ENCODE results near the gene RASGRF2.

Gene RASGRF2

DNA sequence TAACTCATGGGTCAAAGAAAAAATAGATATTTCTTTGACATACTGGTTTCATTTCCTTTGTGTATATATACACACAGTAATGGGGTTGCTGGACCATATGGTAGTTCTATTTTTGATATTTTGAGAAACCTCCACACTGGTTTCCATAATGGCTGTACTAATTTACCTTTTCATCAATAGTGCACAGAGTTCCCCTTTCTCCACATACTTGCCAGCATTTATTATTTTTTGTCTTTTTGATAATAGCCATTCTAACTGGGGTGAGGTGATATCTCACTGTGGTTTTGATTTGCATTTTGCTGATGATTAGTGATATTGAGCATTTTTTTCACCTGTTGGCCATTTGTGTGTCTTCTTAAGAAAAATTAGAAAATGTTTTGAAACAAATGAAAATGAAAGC lies 194.6 kb downstream of the RASGRF2 start:
- no peak overlapping the region for H3K4me3 ChIP-seq (ENCODE audit: low read depth, low read length)
- TF ChIP-seq, protein P1, sequence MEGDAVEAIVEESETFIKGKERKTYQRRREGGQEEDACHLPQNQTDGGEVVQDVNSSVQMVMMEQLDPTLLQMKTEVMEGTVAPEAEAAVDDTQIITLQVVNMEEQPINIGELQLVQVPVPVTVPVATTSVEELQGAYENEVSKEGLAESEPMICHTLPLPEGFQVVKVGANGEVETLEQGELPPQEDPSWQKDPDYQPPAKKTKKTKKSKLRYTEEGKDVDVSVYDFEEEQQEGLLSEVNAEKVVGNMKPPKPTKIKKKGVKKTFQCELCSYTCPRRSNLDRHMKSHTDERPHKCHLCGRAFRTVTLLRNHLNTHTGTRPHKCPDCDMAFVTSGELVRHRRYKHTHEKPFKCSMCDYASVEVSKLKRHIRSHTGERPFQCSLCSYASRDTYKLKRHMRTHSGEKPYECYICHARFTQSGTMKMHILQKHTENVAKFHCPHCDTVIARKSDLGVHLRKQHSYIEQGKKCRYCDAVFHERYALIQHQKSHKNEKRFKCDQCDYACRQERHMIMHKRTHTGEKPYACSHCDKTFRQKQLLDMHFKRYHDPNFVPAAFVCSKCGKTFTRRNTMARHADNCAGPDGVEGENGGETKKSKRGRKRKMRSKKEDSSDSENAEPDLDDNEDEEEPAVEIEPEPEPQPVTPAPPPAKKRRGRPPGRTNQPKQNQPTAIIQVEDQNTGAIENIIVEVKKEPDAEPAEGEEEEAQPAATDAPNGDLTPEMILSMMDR (IDR thresholded peaks at IDR 0.05; ENCODE audit: low read depth, low read length, missing control alignments), result no peak
- DNase-seq (ENCODE audit: low read depth), result peak; percentile 25

DNA sequence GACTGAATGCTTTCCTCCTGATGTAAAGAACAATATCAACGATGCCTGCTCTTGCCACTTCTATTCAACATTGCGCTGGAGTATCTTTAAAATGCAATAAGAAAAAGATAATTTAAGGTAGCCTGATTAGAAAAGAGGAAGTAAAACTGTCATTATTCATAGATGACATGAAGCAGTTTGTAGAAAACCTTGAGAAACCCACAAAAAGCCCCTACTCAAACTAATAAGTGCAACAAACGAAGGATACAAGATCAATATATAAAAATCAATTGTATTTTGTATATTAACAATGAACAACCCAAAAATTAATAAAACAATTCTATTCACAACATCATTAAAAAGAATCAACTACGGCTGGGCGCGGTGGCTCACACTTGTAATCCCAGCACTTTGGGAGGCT lies 196.6 kb downstream of the RASGRF2 start:
- DNase-seq (ENCODE audit: low read depth), result no peak
- TF ChIP-seq, protein P1 (IDR thresholded peaks at IDR 0.05; ENCODE audit: low read depth, low read length, missing control alignments), result no peak

DNA sequence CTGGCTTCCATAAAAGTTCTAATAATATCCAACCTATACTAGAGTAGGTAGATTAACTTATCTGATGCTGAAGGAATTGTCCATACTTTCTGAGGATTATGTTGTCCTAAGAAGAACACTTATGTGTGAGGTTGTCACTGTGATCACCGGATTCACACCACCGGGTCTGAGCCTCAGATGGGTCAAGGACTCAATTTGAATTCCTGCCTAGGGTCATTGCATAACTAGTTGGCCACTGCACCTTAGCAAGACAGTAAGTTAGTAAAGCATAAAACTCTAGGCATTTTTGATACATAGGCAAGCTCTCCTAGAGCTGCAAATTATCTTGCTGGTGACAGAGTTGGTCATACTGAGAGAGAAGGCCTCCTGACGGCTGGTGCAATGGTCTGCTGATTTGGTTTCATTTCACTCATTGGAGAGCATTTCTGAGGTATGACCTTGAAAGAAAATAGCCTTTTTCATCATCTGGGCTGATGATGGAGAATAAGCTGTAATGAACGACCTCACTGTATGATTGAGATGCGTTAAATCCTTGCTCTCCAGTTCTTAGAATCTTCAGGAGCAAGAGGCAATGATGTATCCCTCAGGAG lies 200.9 kb downstream of the RASGRF2 start:
- peak; percentile 29 for DNase-seq (ENCODE audit: low read depth)
- TF ChIP-seq, protein P1 (IDR thresholded peaks at IDR 0.05; ENCODE audit: low read depth, low read length, missing control alignments), result no peak
- no peak overlapping the region for H3K4me3 ChIP-seq (ENCODE audit: low read depth, low read length)

More for the DNA sequence above, 196.6 kb downstream of the RASGRF2 start:
- H3K4me3 ChIP-seq (ENCODE audit: low read depth, low read length), result no peak overlapping the region

DNA sequence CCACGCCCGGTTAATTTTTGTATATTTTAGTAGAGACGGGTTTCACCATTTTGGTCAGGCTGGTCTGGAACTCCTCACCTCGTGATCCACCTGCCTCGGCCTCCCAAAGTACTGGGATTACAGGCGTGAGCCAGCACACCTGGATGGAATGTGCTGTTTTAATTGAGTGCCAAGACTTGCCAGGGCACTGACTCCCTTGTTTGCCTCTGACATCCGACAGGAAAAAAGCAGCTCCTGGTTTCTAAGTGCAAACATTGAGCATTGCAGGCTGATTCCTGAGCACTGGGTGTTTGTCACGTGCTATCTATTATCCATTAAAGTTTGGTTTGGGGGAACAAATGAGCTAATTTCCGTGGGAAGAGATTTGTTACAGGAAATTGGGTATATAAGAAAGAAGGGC lies 202.3 kb downstream of the RASGRF2 start:
- TF ChIP-seq, protein P1 (IDR thresholded peaks at IDR 0.05; ENCODE audit: low read depth, low read length, missing control alignments), result no peak

DNA sequence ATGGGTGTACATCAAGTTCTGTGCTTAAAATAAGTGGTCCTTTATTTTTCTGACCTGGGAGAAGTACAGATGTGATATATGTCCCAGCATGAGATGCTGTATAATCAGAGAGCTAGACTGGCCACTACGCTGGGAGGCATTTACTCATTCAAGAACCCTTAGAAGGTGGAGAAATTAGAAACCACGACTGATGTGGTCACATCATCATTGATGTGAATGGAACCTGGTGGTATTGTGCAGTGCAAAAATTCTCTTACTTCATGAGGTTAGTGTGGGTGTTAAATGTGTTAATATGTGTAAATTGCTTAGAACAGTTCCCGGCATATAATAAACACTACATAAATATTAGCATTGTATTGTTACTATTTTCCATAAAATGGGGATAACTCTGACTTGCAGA lies 203.5 kb downstream of the RASGRF2 start:
- no peak for DNase-seq (ENCODE audit: low read depth)
- TF ChIP-seq, protein P1 (IDR thresholded peaks at IDR 0.05; ENCODE audit: low read depth, low read length, missing control alignments), result no peak
- no peak overlapping the region for H3K4me3 ChIP-seq (ENCODE audit: low read depth, low read length)

More for the DNA sequence above, 202.3 kb downstream of the RASGRF2 start:
- no peak for DNase-seq (ENCODE audit: low read depth)
- no peak overlapping the region for H3K4me3 ChIP-seq (ENCODE audit: low read depth, low read length)

DNA sequence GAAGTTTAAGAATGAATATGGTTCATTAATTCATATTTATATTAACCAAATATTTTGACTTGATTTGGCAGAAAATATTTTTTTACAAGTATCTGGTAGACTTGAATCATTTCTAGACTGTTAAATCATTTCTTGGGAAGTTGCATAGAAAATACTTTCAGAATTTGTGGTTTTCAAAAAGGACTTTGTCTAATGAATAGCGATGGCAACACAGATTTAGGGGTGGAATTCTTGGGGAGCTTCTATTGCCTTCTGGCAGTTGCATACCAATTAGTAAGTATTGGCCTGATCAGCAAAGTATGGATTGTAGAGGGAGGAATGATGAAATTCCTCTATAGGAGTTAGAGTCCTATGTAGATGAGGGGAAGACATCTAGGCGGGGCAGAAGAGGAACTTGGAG lies 204.3 kb downstream of the RASGRF2 start:
- DNase-seq (ENCODE audit: low read depth), result no peak
- TF ChIP-seq, protein P1 (IDR thresholded peaks at IDR 0.05; ENCODE audit: low read depth, low read length, missing control alignments), result no peak
- no peak overlapping the region for H3K4me3 ChIP-seq (ENCODE audit: low read depth, low read length)

DNA sequence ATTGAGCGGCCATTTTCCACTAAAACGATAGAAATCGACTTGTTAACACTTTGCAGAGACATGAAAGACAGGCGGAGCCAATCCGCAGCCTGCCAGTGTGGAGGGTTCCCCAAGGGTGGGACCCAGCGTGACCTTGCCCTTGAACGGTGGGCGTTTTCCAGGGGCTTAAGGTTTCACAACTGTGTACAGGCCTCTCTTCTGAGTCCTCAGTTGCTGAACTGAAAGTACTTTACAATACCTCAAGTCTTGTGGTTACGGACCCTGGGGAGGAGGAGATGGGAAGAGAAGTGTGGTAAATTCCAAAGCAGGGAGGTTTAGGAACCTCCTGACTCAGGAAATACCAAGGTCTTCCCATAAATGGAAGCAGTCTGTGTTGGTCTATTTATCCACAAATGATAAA lies 204.8 kb downstream of the RASGRF2 start:
- TF ChIP-seq, protein P1 (IDR thresholded peaks at IDR 0.05; ENCODE audit: low read depth, low read length, missing control alignments), result no peak
- no peak for DNase-seq (ENCODE audit: low read depth)
- no peak overlapping the region for H3K4me3 ChIP-seq (ENCODE audit: low read depth, low read length)
